Inferior parietal cortex (tissue), 1 donor: ENCODE results near the gene ACTR3C.
"Not testable (repeated sequence)": the region's sequence is repeated elsewhere in the genome, so short reads cannot be mapped to it uniquely, and the experiment has no call there.

Source experiments
- DNase-seq: peaks from one replicate; pipeline ENCODE4 v3.0.0-alpha.2; 2016; ENCODE audit errors: extremely low spot score

Gene ACTR3C

DNA sequence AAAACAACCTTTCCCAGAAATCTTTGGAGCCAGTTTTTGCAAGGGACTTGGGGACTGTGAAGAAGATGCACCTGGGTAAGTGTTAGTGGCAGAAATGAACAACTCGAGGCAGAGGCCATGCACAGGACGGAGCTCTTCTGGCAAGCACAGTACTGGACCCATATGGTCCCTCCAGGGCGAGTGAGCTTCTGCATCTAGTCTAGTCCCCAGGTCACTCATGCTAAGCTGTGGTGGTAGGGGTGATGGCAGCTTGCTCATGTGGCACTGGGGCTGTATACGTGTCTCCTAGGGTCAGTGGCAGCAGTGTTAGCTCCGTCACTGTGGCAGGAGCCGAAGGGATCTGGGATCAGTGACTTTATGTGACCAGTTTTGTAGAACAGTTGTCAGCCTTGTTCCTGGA is 9.5 kb downstream of the ACTR3C start:
- DNase-seq: no peak

DNA sequence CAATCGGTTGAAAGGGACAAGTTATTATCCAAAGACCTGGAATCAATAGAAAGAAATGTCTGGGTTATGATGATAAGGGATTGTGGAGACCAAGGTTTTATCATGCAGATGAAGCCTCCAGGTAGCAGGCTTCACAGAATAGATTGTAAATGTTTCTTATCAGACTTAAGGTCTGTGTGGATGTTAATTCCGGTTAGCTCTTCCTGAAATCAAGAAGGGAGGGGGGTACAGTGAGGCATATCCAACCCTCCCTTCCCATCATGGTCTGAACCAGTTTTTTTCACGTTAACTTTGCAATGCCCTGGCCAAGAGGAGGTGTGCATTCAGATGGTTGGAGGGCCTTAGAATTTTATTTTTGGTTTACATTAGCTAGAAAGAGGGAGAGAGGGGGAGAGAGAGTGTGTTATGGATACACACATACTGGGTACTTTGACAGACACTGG is 10.0 kb downstream of the ACTR3C start:
- DNase-seq: no peak

DNA sequence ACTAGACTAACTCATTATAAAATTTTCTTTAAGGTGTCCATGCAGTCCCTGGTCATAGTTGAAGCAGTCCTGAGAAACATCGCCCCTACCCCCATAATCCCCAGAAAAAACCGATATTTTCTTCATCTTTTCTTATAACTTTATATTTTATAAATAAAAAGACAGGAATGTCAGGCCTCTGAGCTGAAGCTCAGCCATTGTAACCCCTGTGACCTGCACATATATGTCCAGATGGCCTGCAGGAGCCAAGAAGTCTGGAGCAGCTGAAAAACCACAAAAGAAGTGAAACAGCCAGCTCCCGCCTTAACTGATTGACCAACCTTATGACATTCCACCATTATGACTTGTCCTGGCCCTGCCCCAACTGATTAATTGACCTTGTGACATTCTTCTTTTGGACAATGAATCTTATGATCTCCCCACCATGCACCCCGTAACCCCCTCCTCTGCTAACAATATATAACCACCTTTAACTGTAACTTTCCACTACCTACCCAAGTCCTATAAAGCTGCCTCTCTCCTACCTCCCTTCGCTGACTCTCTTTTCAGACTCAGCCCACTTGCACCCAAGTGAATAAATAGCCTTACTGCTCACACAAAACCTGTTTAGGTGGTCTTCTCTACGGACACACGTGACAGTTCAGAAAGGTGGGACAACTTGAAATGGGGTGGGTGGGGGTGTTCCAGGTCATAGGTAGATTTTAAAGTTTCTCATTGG is 10.5 kb downstream of the ACTR3C start:
- DNase-seq: not testable (repeated sequence)

DNA sequence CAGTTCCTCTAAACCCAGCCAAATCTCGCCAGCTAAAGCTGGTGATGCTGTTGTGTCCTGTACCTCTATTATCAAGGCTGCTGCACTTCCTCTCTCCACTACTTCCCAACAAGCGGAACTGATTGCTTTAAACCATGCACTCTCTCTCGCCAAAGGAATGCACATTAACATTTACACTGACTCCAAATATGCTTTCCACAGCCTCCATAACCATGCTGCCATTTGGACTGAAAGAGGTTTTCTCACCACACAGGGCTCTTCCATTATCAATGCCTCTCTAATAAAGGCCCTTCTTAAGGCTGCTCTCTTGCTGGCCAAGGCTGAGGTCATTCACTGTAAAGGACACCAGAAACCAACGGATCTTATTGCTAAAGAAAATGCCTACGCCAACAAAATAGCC is 11.6 kb downstream of the ACTR3C start:
- no peak for DNase-seq

DNA sequence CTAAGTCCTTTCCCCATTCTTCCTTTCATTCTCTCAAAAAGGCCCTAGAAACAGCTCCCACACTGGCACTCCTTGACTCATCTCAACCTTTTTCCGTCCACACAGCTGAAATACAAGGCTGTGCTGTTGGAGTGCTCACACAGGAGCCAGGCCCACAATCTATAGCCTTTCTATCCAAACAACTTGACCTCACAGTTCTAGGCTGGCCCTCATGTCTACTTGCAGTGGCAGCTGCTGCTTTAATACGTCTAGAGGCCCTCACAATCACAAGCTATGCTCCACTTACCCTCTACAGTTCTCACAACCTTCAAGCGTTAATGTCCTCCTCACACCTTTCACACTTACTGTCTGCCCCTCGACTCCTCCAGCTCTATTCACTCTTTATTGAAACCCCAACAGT is 12.2 kb downstream of the ACTR3C start:
- no peak for DNase-seq

DNA sequence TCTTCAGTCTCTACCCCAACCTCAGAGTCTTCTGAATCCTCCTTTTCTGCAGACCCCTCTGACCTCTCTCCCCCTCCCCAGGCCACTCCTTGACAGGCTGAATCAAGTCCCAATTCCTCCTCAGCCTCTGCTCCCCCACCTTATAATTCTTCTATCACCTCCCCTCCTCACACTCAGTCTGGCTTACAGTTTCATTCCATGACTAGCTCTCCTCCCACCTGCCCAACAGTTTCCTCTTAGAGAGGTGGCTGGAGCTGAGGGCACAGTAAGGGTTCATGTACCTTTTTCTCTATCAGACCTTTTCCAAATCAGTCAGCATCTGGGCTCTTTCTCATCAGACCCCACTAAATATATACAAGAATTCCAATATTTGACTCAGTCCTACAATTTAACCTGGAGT is 14.8 kb downstream of the ACTR3C start:
- no peak for DNase-seq

DNA sequence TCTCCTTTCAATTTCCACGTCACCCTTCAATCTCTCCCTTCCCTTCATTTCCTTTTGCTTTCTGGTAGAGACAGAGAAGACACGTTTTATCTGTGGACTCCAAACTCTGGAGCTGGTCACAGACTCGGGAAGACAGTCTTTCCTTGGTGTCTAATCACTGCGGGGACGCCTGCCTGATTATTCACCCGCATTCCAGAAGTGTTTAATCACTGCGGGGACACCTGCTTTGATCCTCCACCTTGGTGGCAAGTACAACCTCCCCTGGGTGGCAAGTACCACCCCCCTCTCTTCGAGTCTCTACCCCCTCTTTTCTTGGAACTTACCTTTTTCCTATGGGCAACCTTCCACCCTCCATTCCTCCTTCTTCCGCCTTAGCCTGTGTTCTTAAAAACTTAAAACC is 15.4 kb downstream of the ACTR3C start:
- no peak for DNase-seq

DNA sequence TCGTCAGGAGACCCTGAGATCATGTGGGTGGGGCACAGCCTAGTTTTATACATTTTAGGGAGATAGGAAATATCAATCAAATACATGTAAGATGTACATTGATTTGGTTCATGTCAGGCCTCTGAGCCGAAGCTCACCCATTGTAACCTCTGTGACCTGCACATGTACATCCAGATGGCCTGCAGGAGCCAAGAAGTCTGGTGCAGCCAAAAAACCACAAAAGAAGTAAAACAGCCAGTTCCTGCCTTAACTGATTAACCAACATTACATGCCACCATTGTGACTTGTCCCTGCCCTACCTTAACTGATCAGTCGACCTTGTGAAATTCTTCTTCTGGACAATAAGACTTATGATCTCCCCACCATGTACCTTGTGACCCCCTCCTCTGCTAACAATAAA is 16.2 kb downstream of the ACTR3C start:
- no peak for DNase-seq

DNA sequence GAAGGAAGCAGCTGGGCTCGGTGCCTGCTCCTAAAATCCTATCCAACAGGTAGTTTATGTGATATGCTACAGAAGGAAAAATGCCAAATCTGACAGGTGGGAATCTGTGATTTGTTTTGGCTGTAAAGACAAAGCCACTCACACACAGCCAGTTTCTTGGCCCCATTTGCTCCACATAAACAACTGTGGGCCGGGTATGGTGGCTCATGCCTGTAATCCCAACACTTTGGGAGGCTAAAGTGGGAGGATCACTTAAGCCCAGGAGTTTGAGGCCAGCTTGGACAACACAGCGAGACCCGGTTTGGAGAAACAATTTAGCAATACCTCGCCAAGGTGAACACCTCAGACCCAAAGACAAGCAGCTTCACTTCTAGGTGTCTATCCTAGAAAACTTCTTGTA is 17.0 kb downstream of the ACTR3C start:
- not testable (repeated sequence) for DNase-seq

DNA sequence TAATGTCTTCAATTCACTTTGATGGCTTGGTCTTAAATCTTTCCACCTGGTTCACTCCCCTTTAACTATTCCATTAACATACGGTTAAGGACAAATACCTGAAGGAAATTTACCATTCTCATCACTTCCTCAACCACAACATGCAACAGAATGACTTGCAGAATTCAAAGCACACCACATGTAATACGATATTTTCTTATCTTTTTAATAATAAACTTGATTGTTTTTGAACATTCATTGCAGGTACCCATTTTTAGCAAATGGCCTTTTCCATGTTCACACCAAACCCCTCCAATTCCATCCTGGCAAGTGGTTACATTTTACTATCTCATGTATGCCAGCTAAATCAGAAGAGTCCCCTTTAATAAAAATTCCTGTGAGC is 17.5 kb downstream of the ACTR3C start:
- not testable (repeated sequence) for DNase-seq

DNA sequence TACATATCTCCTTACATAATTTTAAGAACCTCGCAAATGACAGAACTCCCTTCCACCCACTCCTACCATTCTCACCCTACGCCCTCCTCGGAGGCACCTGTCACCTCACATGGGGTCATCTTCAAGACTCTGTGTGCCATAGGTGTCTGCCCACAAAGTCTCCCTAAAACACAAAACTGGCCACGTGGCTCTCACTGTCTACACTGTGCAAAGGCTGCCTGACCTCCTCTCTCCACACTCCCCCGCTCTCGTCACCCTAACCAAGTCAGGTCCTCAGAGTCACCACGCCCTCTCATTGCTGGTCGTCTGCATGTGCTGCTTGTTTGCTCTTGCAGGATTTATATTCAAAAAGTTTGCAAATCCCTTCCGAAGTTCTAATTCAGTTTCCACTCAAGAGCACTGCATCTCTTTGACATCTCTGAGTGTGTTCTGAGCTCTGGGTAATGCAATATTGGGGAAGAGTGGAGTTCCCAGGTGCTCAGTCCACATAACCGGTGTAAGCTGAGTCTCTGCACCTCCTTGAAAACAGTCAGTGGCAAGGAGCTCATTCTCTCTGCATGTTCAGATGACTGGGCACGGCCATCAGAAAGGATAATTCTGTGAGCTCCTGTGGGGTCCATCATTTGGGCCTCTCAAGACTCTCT is 18.0 kb downstream of the ACTR3C start:
- DNase-seq: not testable (repeated sequence)

DNA sequence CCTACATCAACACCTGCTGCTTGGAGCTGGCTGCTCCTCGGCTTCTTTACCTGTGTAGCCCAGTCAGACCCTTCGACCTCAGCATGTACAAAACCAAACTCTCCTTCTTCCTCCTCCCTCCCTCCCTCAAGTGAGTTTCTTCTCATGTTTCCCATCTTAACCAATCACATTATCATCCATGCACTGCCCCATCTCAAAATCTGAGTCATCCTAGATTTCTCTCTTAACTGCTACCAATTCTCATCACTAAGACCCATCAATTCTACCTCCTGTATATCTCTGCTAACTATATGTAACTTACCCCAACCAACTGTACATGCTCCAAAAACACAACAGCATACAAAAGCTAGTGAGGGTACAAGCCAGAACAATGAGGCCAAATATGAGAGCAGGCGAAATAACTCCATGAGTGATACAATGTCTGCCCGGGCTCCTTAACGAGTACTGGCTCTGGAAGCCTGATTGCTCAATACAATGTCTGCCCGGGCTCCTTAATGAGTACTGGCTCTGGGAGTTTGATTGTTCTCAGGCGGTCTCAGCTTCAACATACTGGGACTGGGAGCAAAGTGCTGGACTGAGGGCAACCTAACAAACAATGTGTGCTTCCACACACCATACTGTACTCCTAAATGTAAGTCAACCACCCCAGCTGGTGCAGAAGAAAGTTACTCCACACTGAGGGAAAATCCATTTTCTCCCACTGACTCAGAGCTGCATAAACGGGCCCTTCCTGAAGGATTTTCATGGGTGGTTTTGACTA is 18.7 kb downstream of the ACTR3C start:
- not testable (repeated sequence) for DNase-seq

DNA sequence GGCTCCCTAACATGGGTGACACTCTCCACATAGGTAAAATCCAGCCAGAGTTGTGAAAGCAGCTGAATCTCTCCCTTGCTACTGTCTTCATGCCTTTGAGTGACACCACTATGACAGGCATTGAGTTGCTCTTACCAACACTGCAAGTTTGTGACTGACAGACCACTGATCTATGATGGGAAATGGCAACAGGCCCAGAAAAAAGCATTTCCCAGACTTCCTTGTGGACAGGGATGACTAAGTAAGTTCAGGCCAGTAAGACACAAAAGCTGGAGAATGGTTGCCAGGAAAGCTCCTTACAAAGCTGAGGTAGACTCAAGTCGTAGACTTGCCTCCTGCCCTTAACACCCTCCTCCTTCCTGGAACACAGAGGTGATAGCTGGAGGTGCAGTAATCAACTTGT is 20.4 kb downstream of the ACTR3C start:
- DNase-seq: not testable (repeated sequence)

DNA sequence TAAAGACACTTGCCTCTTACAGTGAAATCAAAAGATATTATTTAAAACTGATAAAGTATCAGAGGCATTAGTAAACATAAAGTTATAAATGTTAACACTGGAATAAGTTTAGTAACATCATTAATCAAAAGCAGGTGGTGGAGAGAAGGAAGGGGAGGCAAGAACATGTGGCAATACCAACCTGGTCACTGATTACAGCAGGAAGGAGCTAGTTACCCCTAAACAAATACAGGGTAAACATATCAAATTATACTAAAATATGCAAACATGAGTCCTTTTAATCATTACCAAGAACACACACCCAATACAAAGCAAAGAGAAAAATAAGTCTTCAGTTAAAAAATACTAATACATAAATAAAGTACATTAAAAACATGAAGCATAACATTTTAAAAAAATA is 25.4 kb downstream of the ACTR3C start:
- DNase-seq: not testable (repeated sequence)

DNA sequence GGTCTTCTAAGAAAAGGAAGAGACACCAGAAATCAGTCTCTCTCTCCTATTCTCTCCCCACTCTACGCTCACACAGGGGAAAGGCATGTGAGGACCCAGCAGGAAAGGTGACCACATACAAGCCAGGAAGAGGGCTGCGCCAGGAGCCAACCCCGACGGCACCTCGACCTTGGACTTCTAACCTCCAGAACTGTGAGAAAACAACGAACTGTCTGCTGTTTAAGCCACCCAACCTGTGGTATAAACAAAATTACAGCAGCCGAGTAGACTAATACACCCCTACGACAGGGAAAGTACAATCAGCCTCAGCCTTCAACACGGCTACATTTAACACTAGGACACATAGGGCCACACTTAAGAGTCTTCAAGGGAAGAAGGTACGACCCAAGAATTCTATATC is 26.5 kb downstream of the ACTR3C start:
- not testable (repeated sequence) for DNase-seq

DNA sequence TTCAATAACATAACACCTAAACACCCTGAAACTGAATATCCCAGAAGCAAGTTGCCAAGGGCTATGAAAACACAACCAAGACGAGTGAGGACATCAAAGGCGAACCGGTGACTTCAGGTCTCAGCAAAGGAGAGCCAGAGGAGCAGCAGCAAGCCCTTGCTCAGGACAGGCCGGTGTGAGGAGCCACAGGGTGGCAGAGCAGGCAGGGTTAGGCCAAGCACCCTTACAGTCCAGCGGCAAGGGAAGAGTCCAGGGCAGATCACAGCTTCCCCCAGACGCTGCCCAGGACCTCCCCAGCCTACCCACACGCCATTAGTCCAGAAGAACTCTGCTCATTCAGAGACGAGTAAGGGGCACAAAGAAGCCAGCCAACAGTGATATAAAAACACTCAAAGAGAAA is 27.7 kb downstream of the ACTR3C start:
- not testable (repeated sequence) for DNase-seq

DNA sequence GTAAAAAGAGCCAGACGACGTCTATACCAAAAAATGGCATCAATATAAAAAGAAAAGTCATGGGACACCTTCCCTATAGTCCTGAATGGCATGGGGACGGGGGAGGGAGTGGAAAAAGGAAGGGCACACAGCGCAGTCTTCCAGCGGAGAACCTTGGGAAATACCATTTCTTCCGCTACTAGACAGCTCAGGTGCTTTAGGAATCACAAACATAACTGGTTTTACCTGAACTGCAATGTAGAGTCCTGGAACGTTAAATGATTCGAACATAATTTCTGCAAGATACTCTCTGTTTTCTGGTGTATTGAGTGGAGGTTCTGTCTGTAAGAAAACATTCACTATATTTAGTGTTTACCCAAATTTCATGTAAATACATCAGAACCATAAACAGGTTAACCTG is 28.3 kb downstream of the ACTR3C start:
- not testable (repeated sequence) for DNase-seq

DNA sequence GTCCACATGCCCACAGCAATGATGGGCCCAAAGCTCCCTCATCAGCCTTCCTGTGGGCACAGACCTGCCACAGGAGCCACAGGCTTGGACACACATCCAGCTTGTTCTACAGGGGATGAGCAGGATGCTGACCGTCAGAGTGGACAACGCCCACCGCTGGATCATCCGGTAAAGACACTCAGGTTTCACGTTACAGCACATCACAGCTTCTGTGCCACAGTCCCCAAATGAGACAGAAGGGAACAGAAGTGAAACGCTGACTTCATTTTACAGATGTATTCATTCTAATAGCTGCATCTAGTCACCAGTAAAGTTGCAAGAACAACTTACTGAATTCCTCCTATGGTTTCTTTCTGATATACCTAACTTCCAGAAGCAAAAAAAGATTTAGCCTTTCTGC is 33.0 kb downstream of the ACTR3C start:
- DNase-seq: not testable (repeated sequence)

DNA sequence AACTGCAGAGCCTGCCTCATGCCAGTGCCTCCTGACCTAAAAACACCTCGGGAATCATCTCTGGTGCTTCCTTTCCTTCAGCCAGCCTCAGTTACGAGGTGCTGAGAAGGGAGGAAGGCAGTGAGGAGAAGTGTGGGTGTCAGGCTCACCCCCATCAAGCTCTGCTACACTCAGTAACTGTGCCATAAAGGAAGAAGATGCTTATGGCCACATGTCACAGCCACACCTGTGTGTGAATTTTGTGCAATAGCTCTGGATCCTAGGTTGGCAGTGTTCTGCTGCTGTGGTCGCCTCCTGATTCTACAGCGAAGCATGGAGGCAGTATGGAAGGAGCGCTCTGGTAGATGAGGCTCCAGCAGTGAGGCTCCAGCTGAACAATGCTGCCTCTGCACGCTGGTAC is 34.5 kb downstream of the ACTR3C start:
- DNase-seq: not testable (repeated sequence)

DNA sequence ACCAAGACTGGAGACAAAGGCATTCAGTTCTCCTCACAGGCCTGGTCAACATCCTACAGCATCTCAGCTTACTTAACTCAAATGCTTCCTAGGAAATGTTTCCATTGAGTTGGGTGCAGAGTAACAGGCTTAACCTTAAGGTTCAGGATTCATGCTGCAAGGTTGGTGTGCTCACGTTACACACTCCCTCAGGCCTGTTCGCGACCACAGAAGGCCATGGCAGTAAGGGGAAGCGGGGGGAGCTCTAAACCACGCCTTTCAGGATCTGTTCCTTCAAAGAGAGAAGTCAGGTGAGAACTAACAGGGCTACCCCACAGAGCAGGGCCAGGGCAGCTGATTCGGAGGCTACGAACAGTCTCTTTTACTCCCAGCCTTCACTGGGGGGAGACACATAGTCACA is 35.5 kb downstream of the ACTR3C start:
- not testable (repeated sequence) for DNase-seq

DNA sequence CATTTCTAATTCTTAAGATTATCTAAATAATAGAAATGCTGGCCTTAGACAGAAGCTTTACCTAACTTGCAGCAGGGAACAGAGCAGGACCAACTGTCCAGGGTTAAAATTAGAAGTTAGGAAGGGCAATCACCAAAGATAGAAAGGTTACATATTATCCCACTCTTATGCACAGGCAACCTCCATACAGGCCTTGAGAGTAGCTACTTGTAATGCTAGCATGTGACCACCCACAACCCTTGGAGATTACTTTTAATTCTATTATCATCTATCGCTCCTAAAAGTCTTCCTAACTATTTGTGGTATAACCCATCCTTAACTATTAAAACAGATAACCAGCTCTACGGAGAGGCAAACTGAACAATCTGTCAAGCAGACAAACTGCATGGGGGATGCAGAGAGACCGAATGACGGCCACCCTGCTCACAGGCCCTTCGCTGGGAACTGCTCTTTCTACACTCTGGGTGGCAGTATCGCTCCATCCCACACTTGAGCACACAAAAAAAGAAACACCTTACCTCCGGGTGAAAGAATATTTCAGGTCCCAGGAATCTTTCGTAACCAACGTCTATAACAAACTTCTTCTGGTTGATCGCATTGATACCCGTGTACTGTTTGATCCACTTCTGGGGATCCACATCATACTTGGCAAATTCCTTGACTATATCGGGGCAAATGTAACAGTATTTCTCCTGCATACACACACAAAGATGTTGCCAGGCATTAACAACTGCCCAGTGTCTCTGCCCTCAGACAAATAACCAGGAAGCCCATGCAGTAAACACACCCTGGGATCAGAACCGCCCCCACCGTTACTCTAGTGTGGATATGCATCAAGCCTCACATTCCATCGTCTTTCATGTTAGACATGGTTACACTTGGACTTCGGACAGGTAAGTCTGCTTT is 37.2 kb downstream of the ACTR3C start:
- DNase-seq: peak; percentile 28

DNA sequence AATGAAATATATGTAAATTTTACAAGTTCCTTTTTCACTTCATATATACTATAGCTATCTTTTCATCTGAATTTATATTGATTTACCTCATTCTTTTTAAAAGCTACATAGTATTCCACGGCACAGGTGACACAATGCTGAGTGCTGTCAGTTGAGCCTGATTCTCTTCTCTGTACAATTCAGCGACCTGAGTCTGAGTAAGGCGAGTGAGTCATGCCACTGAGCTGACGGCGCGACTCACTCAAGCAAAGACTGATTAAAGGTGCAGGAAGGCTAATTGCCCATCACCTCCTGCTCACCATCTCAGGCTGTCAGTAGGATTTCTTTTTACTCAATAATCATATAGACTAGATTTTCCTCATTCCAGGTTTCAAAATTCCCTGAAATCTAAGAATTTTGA is 39.7 kb downstream of the ACTR3C start:
- not testable (repeated sequence) for DNase-seq
